HG03575 (cell line): ENCODE measurements around the gene POC5.
"Not testable (repeated sequence)": the region's sequence is repeated elsewhere in the genome, so short reads cannot be mapped to it uniquely, and the experiment has no call there.

Experiments used
- ATAC-seq: cut with Tn5 transposase; IDR thresholded peaks from one replicate; pipeline ENCODE4 v1.9.1; 2021; ENCODE audit not compliant: unreplicated experiment, insufficient number of reproducible peaks, low FRiP score; ENCODE audit errors: extremely low read depth

The POC5 gene, protein sequence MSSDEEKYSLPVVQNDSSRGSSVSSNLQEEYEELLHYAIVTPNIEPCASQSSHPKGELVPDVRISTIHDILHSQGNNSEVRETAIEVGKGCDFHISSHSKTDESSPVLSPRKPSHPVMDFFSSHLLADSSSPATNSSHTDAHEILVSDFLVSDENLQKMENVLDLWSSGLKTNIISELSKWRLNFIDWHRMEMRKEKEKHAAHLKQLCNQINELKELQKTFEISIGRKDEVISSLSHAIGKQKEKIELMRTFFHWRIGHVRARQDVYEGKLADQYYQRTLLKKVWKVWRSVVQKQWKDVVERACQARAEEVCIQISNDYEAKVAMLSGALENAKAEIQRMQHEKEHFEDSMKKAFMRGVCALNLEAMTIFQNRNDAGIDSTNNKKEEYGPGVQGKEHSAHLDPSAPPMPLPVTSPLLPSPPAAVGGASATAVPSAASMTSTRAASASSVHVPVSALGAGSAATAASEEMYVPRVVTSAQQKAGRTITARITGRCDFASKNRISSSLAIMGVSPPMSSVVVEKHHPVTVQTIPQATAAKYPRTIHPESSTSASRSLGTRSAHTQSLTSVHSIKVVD

DNA sequence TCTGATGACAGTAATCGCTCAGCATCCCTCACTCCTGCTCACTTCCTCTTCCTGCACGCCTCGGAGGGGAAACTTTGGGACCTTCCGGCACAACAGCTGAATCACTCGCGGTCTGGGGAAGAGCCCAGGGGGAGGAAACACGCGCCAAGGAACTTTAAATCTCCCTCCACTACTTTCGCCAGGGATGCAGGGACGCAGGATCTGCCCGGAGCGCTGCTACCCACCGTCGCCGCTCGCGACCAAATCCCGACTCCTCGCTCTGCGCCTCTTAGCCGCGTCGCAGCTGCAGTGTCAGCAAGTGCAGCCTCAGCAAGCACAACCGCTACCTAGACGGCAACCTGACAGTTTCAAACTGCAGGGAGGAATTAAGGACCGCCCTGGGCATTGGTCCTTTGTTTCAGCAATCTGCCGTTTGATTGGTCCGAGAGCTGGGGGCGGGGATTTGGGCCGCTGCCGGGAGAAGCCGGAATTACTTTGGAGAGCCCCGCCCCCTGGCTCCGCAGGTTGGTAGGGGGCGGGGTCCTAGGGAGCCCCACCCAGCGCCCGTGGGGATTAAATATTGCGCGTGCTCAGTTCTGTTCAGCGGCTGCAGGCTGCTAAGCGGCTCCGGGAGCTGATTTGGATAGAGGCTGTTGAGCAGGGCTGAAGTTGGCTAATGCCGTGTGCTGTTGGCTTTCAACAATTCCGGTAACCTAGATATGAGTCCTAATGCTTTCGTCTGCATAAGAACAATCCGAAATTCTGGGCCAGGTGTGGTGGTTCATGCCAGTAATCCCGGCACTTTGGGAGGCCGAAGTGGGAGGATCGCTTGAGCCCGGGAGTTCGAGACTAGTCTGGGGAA lies at the start of gene POC5:
POC5 (minus strand) TSS at position 356 of the 841 bp plus-strand sequence. CDS start 4,500 bp downstream, outside the sequence.
- ATAC-seq: peak; percentile 82

DNA sequence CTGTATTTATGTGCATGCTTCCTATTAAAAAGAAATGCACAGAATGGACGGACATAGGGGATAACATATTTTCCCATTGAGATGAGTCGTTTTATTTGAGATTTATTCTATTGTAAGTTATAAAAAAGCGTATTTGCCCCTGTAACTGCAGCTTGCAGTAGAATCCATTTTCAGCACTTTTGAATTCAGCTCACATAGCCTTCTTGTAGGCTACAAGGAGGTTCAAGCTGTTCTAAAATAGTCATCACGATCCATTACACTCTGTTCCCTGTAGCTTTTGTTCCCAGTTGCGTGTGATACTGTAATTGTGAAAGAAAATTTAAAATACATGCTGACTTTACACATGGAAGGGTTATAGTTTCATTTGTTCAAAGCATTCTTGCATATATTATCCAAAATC lies 40.9 kb upstream of the POC5 start:
- no peak for ATAC-seq

- no peak for ATAC-seq
Observed at GRCh38 chr5:75756981-75757380, 39.7 kb upstream of the POC5 start.

DNA sequence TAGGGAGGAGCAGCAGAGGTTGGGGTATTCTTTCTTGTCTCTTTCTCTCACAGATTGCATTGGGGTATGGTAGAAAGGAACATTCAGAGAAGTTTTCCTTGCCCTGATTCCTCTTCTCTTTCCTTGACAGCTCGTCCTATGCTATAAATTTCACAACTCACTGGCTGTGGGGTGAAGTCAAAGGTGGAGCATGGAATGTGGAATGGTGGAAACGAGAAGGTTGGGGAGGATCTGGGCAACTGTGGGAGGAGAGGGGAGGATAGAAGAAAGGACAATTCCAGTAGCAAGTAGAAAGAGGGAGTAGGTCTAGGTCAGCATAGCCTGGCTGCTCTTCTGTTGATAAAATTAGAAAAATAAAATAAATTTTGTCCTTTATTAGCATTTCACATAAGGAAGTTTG lies 39.0 kb upstream of the POC5 start:
- no peak for ATAC-seq

GRCh38 chr5:75753182-75753581 lies 35.9 kb upstream of the POC5 start:
- no peak for ATAC-seq

GRCh38 chr5:75744355-75744754 lies 27.1 kb upstream of the POC5 start:
- ATAC-seq: no peak

DNA sequence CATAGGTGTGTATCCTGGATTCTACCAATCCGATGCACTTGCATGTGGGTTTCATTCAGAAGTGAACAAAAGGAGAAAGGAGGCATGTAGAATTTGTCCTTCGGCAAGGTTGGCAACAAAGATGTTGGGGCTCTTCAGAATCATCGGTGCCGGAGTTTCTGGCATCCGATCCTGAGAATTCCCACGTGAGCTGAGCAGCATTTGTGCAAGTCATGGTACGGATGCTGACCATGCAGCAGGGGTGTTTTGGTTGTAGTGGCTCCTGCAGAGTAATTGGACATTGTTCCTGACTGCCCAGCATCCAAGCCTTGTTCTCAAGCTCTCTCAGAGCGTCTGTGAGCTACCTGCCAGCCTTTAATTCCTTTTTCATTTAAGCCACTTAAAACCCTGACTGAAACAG lies 19.0 kb upstream of the POC5 start:
- ATAC-seq: no peak

DNA sequence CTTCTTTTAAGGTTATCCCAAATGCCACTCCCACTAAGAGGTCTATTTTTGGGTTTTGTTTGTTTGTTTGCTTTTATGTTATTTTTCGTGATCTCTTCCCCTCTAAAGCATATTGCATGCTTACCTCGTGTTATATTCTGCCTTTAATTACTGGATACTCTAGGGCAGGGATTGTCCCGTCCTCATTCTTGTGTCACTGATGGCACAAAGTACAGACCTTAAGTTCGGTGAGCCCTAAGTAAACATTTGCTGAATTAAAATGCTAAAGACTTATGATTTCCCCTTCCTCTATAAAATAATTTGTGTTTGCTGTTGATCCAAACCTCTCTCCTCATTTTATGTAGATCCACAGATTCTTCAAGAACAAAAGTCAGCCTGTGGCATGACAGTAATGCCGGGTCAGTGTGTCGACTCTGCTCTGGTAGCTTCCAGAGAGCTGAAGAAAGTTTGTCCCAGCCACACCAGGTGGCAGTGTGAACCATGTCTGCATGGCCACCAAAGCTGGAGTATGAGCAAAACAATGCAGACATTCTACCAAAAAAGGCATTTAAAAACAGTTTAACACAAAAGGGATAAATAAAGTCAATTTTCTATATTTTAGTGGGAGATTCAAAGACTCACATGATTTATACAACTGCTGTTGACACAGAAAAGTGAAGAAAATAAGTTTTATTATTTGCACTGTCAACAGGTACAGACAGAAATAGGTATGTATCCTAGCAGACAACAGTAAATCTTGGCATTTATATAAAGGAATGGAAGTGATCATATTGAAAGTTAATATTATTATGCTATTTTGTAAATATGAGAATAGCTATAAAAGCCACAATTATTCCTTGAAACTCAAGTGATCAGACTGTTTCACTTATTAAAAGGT lies 17.9 kb upstream of the POC5 start:
- no peak for ATAC-seq

GRCh38 chr5:75733767-75734166 lies 16.5 kb upstream of the POC5 start:
- ATAC-seq: no peak

GRCh38 chr5:75731515-75731914 lies 14.3 kb upstream of the POC5 start:
- ATAC-seq: not testable (repeated sequence)

GRCh38 chr5:75729321-75729720 lies 12.1 kb upstream of the POC5 start:
- ATAC-seq: no peak

DNA sequence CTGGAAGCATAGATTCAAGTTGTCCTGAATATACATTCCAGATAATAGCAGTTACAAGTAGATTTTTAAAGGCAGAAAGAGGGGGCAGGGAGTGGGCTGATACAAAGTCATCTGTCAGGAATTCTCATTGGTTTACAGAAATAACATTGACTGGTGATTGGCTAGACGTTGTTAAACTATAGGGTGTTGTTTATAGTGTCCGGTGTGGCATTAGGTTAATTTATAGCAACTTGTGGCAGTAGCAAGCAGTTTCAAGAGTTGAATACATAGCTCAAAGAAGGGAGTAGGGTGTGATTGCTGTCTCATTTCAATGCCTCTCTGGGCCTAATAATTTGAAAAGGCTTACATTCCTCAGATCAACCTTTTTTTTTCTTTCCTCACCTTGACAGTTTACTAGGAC lies 10.7 kb upstream of the POC5 start:
- ATAC-seq: no peak

DNA sequence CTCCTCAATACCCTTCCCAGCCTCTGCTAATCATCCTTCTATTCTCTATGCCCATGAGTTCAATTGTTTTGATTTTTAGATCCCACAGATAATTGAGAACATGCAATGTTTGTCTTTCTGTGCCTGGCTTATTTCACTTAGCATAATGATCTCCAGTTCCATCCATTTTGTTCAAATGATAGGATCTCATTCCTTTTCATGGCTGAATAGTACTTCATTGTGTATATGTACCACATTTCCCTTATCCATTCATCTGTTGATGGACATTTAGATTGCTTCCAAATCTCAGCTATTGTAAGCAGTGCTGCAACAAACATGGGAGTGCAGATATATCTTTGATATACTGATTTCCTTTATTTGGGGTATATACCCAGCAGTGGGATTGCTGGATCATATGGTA lies 9.0 kb upstream of the POC5 start:
- ATAC-seq: not testable (repeated sequence)

DNA sequence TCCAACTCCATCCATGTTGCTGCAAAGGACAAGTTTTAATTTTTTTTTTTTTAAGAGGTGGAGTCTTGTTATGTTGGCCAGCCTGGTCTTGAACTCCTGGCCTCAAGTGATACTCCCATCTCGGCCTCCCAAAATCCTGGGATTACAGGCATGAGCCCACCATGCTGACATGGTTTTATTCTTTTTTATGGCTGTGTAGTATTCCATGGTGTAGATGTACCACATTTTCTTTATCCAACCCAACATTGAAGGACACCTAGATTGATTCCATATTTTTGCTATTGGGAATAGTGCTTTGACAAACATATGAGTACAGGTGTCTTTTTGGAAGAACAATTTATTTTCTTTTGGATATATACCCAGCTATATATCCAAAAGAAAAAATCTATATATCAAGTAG lies 6.1 kb upstream of the POC5 start:
- ATAC-seq: no peak

- ATAC-seq: no peak
Observed at GRCh38 chr5:75721573-75721972, 4.3 kb upstream of the POC5 start.

DNA sequence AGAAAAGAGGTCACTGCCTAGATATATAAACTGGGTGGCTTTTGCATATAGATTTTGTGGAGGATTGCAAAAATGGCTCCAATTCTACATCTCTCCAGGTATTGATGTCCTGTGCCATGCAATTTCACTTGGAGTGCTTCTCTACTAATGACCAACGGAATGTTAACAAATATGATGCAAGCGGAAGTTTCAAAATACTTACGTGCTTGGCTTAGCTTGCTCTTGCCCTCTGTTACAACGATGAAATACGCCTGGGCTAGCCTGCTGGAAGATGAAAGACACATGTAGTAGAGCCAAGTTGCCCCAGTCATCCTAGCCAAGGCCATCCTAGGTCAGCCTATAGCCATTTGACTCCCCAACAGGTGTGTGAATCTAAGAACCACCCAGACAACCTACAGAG lies 3.6 kb upstream of the POC5 start:
- ATAC-seq: no peak

- no peak for ATAC-seq
Observed at GRCh38 chr5:75716715-75717081, 539 bp downstream of the POC5 start.

- ATAC-seq: no peak
Observed at GRCh38 chr5:75712091-75712490, 5.1 kb downstream of the POC5 start.

DNA sequence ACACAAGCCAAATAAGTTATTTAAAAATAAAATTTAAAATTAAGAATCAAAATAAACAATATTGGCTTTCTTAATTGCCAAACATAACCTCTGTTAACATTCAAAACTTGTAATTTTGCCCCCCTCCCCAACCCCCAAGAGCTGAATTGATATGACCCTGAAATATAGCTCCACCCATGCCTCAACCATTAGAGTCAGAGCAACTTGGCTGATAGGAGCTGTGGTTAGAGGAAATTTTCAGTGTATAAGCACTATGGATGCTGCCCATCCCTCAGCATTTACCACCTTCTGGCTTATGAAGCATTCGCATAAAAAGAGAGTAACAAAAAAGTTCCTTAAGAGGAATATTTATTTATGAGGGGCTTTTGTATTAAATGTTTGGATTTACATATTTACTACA lies 6.1 kb downstream of the POC5 start:
- ATAC-seq: no peak
